Heart left ventricle (tissue), 13 donors: ENCODE measurements around the gene TAF4B.

Experiments used
- POLR2A ChIP-seq, 2 donors: fragments of 450-650 bp; IDR thresholded peaks; one replicate each; pipeline ENCODE4 v1.6.1; 2017; ENCODE audit warnings: antibody characterized with exemption in 2 of 2, mild to moderate bottlenecking in 2 of 2, moderate library complexity in 2 of 2
- TF ChIP-seq, protein P1 (sequence below), 12 donors: fragments of 200-600 bp; sonication (generic) in 4 of 12; IDR thresholded peaks; one replicate each; pipeline versions ENCODE4 v1.5.0 to v1.8.0; 2018 to 2022; ENCODE audit warnings: antibody characterized with exemption in 12 of 12, mild to moderate bottlenecking in 5 of 12
- donor health status: ischemic (EF 13 %, LVEDD 7.1; RV severe dilation, severe dysfunction).
- donor health status: DM: no; HTN: yes; CAD: no.
- donor health status: DM: no; HTN: no; CAD: no.
- donor health status: ischemic (EF 25% LVEDD 6.9; RV normal size, moderate dysfunction).
- donor health status: ischemic (EF 25% LVEDD 5.7; RV mildly dilated, moderate dysfunction).
- donor health status: ischemic (EF 35%, LVEDD 5.7; RV mildly dilated, moderate dysfunction).
- donor health status: nonischemic (EF 11% LVEDD 7.7; RV severe dilation, severe dysfunction).
- donor health status: DM: yes; HTN: yes; CAD: no.
- donor health status: PGD.
- donor health status: ischemic (EF 29% LVEDD 5.4; RV normal size, mild dysfunction).
- donor health status: nonischemic (EF 23%, LVEDD 6.1; RV moderate dilation, normal function).

GRCh38 chr18:26440644-26441043 lies 214.4 kb downstream of the TAF4B start:
- TF ChIP-seq, protein P1, sequence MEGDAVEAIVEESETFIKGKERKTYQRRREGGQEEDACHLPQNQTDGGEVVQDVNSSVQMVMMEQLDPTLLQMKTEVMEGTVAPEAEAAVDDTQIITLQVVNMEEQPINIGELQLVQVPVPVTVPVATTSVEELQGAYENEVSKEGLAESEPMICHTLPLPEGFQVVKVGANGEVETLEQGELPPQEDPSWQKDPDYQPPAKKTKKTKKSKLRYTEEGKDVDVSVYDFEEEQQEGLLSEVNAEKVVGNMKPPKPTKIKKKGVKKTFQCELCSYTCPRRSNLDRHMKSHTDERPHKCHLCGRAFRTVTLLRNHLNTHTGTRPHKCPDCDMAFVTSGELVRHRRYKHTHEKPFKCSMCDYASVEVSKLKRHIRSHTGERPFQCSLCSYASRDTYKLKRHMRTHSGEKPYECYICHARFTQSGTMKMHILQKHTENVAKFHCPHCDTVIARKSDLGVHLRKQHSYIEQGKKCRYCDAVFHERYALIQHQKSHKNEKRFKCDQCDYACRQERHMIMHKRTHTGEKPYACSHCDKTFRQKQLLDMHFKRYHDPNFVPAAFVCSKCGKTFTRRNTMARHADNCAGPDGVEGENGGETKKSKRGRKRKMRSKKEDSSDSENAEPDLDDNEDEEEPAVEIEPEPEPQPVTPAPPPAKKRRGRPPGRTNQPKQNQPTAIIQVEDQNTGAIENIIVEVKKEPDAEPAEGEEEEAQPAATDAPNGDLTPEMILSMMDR (IDR thresholded peaks at IDR 0.05) = no peak
- TF ChIP-seq POLR2A (IDR thresholded peaks at IDR 0.05) = no peak
